DND-41 (cell line): Measurements from ENCODE around the gene GIT1.

Experiments used
- ATAC-seq: fragments of 200-7000 bp; cut with Tn5 transposase; 3 replicates; pipeline ENCODE4 v1.9.1; 2021; ENCODE audit warnings: low read depth; ENCODE audit not compliant: insufficient read depth
- DNase-seq: peaks from one replicate; pipeline ENCODE4 v3.0.0-alpha.2; 2020
- H2AFZ ChIP-seq: 2 replicates; pipeline ENCODE4 v1.6.0; 2012; ENCODE audit warnings: low read depth, low read length
- H3K27ac ChIP-seq: 2 replicates; pipeline ENCODE4 v1.5.1; 2012; ENCODE audit warnings: low read length, inconsistent platforms
- H3K27me3 ChIP-seq: fragments of 200-600 bp; sonication (generic); 2 replicates; pipeline ENCODE4 v1.6.0; 2012; ENCODE audit warnings: low read length, mild to moderate bottlenecking, inconsistent platforms; ENCODE audit not compliant: insufficient read depth, poor library complexity
- H3K36me3 ChIP-seq: 2 replicates; pipeline ENCODE4 v1.5.1; 2012; ENCODE audit warnings: low read length, inconsistent platforms; ENCODE audit not compliant: insufficient read depth
- H3K4me1 ChIP-seq: 2 replicates; pipeline ENCODE4 v1.5.1; 2012; ENCODE audit warnings: mild to moderate bottlenecking, low read length; ENCODE audit not compliant: insufficient read depth
- H3K4me2 ChIP-seq: 2 replicates; pipeline ENCODE4 v1.6.0; 2012; ENCODE audit warnings: mild to moderate bottlenecking, moderate library complexity, low read length, inconsistent platforms; ENCODE audit not compliant: insufficient read depth
- H3K4me3 ChIP-seq, 2 experiments: fragments of 200-600 bp in 1 of 2; shearing (Covaris generic) in 1 of 2; 2 replicates each; pipeline ENCODE4 v1.5.1; 2012 to 2016; ENCODE audit warnings: inconsistent platforms in 2 of 2, low read length in 2 of 2, mild to moderate bottlenecking in 2 of 2, low read depth in 1 of 2, moderate library complexity in 1 of 2
- H3K79me2 ChIP-seq: 2 replicates; pipeline ENCODE4 v1.6.0; 2012; ENCODE audit warnings: low read length, inconsistent platforms; ENCODE audit not compliant: insufficient read depth
- H3K9ac ChIP-seq: 2 replicates; pipeline ENCODE4 v1.6.0; 2012; ENCODE audit warnings: low read depth, mild to moderate bottlenecking, inconsistent platforms, low read length, moderate library complexity
- H3K9me3 ChIP-seq: 2 replicates; pipeline ENCODE4 v1.5.1; 2012; ENCODE audit warnings: low read length, moderate library complexity, mild to moderate bottlenecking, inconsistent platforms; ENCODE audit not compliant: insufficient read depth, severe bottlenecking
- H4K20me1 ChIP-seq: 2 replicates; pipeline ENCODE4 v1.6.0; 2012; ENCODE audit warnings: low read length; ENCODE audit not compliant: insufficient read depth
- EZH2 ChIP-seq: IDR thresholded peaks from 3 replicates; pipeline ENCODE4 v1.6.1; 2012; ENCODE audit warnings: borderline replicate concordance, low read depth, mild to moderate bottlenecking, moderate library complexity, low read length, inconsistent platforms; ENCODE audit not compliant: severe bottlenecking
- TF ChIP-seq, protein P1 (sequence below): IDR thresholded peaks from 2 replicates; pipeline ENCODE4 v1.5.1; 2012; ENCODE audit warnings: borderline replicate concordance, low read length, moderate library complexity, mild to moderate bottlenecking; ENCODE audit not compliant: poor library complexity, severe bottlenecking; ENCODE audit errors: extremely low read depth

GIT1 gene

DNA sequence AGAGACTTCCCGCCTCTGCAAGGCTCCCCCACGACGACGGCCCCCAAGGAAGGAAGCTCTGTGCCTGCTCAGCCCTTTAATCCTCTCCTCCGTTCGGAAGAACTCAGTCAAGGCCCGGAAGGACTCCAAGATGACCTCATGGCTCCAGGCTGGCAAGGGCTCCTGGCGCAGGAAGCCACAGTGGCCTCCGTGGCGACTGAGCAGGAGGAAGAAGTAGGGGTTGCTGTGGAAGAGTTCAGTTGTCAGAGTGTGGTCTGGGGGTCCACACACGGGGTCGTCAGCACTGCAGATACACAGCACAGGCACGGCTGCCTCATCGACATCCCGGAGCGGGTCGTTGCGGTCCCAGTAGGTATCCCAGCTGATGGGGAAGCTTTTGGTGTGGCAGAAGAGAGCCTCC, 26.8 kb downstream of the GIT1 start:
- Histone ChIP-seq H3K4me1 (peaks cover 31% of the 10 kb centered on the region), H3K4me2 (no peak overlapping the region), H3K79me2 (peaks cover 21% of the 10 kb centered on the region), H2AFZ (no peak overlapping the region), H3K27ac (no peak overlapping the region), H4K20me1 (peaks cover 15% of the 10 kb centered on the region), H3K27me3 (peaks cover 9% of the 10 kb centered on the region), H3K4me3 (no peak overlapping the region), H3K9me3 (no peaks in the 10 kb centered on the region), H3K36me3 (peaks cover 13% of the 10 kb centered on the region), H3K9ac (no peak overlapping the region)
- no peak for TF ChIP-seq EZH2
- TF ChIP-seq, protein P1, sequence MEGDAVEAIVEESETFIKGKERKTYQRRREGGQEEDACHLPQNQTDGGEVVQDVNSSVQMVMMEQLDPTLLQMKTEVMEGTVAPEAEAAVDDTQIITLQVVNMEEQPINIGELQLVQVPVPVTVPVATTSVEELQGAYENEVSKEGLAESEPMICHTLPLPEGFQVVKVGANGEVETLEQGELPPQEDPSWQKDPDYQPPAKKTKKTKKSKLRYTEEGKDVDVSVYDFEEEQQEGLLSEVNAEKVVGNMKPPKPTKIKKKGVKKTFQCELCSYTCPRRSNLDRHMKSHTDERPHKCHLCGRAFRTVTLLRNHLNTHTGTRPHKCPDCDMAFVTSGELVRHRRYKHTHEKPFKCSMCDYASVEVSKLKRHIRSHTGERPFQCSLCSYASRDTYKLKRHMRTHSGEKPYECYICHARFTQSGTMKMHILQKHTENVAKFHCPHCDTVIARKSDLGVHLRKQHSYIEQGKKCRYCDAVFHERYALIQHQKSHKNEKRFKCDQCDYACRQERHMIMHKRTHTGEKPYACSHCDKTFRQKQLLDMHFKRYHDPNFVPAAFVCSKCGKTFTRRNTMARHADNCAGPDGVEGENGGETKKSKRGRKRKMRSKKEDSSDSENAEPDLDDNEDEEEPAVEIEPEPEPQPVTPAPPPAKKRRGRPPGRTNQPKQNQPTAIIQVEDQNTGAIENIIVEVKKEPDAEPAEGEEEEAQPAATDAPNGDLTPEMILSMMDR, result no peak
- DNase-seq (no peak), ATAC-seq (no peak)

DNA sequence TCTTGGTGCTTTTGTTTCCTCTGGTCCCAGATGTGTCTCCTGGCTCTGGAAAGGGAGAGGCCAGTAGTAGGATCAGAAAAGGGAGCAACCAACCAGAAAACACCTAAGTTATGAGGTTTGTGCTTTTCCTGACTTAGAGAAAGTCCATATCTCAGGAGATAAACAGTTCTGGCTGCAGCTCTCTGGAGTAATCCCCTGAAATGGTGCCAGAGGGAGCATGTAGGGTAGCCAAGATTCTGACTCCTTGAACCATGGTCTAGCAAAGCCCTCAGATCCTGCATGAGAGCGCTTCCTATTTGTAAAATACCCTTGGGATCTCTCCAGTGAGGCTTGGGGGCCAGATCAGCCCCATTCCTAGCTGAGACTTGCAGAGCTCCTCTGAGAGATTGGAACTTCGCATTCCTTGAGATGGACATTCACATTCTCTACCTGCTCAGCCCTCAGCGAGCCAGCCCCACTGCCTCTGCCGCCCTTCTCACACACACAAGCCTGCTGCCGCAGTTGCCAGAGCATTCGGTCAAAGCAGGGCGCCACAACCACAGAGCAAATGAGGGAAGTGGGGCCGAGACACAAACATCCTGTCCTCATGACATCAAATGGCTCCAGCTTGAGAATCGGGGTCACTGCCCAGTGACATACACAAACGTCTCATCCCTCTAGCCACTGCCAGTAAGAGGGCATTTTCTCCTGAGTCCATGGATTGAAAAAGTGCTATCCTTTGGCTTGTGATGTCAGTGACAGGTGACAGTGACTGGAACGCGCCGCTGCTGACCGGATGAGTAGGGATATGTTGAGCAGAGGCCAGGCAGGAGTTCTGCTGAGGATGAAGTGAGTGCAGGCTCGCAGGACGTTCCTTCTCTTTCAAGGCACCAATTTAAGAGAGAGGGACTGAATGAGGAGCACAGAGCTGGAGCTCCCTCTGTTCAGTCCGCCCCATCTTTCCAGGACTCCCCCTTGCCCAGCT, 27.6 kb downstream of the GIT1 start:
- TF ChIP-seq EZH2, result no peak
- TF ChIP-seq, protein P1, result no peak
- H3K9ac ChIP-seq, result no peak overlapping the region
- no peaks in the 10 kb centered on the region for H3K9me3 ChIP-seq
- H3K4me3 ChIP-seq, result no peak overlapping the region
- H3K27ac ChIP-seq, result no peak overlapping the region
- H4K20me1 ChIP-seq, result peaks cover 15% of the 10 kb centered on the region
- H3K27me3 ChIP-seq, result peaks cover 9% of the 10 kb centered on the region
- H2AFZ ChIP-seq, result no peak overlapping the region
- H3K79me2 ChIP-seq, result peaks cover 15% of the 10 kb centered on the region
- DNase-seq, result no peak
- peaks cover 25% of the 10 kb centered on the region for H3K4me1 ChIP-seq
- ATAC-seq, result no peak
- no peak overlapping the region for H3K4me2 ChIP-seq
- H3K36me3 ChIP-seq, result peaks cover 13% of the 10 kb centered on the region

DNA sequence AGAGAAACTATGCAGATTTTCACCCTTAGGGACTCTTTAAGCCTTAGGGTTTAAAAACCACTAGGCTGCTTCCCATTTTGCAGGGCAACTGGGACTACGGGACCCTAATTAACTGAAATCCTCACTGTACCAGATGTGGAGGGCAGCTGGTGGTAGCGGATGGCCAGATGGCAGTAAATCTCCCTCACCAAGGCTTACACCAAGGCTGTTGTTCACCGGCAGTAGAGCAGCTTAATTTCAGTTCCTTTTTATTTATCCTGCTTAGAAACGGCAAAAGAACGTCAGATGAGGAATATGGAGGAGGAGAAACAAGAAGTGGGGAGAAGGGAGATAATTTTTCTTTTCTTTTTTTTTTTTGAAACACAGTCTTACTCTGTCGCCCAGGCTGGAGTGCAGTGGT, 29.1 kb downstream of the GIT1 start:
- Histone ChIP-seq H3K4me1 (peaks cover 10% of the 10 kb centered on the region), H3K36me3 (peaks cover 13% of the 10 kb centered on the region), H3K4me2 (no peak overlapping the region), H3K79me2 (0 out of 2 replicates have a peak, but pooled peaks cover 1% of the 10 kb centered on the region), H3K9ac (no peak overlapping the region), H2AFZ (no peak overlapping the region), H4K20me1 (peaks cover 6% of the 10 kb centered on the region), H3K9me3 (no peaks in the 10 kb centered on the region), H3K4me3 (no peak overlapping the region), H3K27me3 (no peaks in the 10 kb centered on the region), H3K27ac (no peak overlapping the region)
- DNase-seq (no peak), ATAC-seq (no peak)
- TF ChIP-seq, protein P1, result no peak
- TF ChIP-seq EZH2, result no peak
